Fibroblast of lung (primary cell): ENCODE data around the gene SAFB2. TPM values are rescaled to one million over a fixed set of nuclear protein-coding genes. Genes with fewer than 3 reads are reported as not detected.

Source experiments
- DNase-seq, 2 donors: peaks; one replicate each; pipeline versions ENCODE4 v3.0.0 to v3.0.0-alpha.2; 2010; ENCODE audit warnings: low read depth in 2 of 2
- H2AFZ ChIP-seq: 2 replicates; pipeline ENCODE4 v1.5.1; 2012; ENCODE audit warnings: low read length, control low read depth, inconsistent platforms
- H3K27ac ChIP-seq: 2 replicates; pipeline ENCODE4 v1.5.1; 2011; ENCODE audit warnings: low read length, control low read depth; ENCODE audit not compliant: insufficient read depth
- H3K27me3 ChIP-seq: 2 replicates; pipeline ENCODE4 v1.5.1; 2011; ENCODE audit warnings: mild to moderate bottlenecking, low read length; ENCODE audit not compliant: control insufficient read depth, insufficient read depth
- H3K36me3 ChIP-seq: 2 replicates; pipeline ENCODE4 v1.5.1; 2011; ENCODE audit warnings: low read length; ENCODE audit not compliant: control insufficient read depth, insufficient read depth
- H3K4me1 ChIP-seq: 2 replicates; pipeline ENCODE4 v1.5.1; 2011; ENCODE audit warnings: low read length; ENCODE audit not compliant: control insufficient read depth, insufficient read depth; ENCODE audit errors: extremely low read depth
- H3K4me2 ChIP-seq: 2 replicates; pipeline ENCODE4 v1.5.1; 2011; ENCODE audit warnings: low read length, control low read depth; ENCODE audit not compliant: insufficient read depth; ENCODE audit errors: extremely low read depth
- H3K4me3 ChIP-seq, 4 experiments: fragments of 200-600 bp in 1 of 4; sonication (generic) in 1 of 4; replicated peaks in 1 of 4; 2 replicates each; pipeline ENCODE4 v1.5.1; 2011 to 2016; ENCODE audit warnings: low read length in 4 of 4, low read depth in 3 of 4, mild to moderate bottlenecking in 3 of 4, control low read depth in 2 of 4, inconsistent platforms in 1 of 4, mixed read lengths in 1 of 4; ENCODE audit not compliant: insufficient read depth in 1 of 4; ENCODE audit errors: control extremely low read depth in 1 of 4
- H3K79me2 ChIP-seq: 2 replicates; pipeline ENCODE4 v1.5.1; 2012; ENCODE audit warnings: mild to moderate bottlenecking, low read length, inconsistent platforms; ENCODE audit not compliant: control insufficient read depth, insufficient read depth
- H3K9ac ChIP-seq: 2 replicates; pipeline ENCODE4 v1.5.1; 2011; ENCODE audit warnings: mild to moderate bottlenecking, low read length, control low read depth; ENCODE audit not compliant: insufficient read depth
- H3K9me3 ChIP-seq: 2 replicates; pipeline ENCODE4 v1.5.1; 2012; ENCODE audit warnings: low read depth, low read length; ENCODE audit not compliant: control insufficient read depth, insufficient read depth
- H4K20me1 ChIP-seq: 2 replicates; pipeline ENCODE4 v1.5.1; 2011; ENCODE audit warnings: low read length; ENCODE audit not compliant: control insufficient read depth, insufficient read depth; ENCODE audit errors: extremely low read depth
- EZH2 ChIP-seq: IDR thresholded peaks from 2 replicates; pipeline ENCODE4 v1.5.1; 2012; ENCODE audit warnings: low read length, control low read depth, mild to moderate bottlenecking; ENCODE audit errors: missing control alignments
- polyA plus RNA-seq, 2 donors: library from polyadenylated mRNA; depleted of rRNA in 1 of 2; stranded (reverse) in 1 of 2; unstranded in 1 of 2; fragments of >200 nt; gene quantifications; 2 replicates each; pipeline ENCODE4 v1.2.1, GENCODE V29; 2011 to 2012; ENCODE audit warnings: missing spikeins in 1 of 2
- total RNA-seq: library from RNA; depleted of rRNA; stranded (reverse); fragments of >200 nt; gene quantifications from 2 replicates; pipeline ENCODE4 v1.2.1, GENCODE V29; 2014
- TF ChIP-seq, protein P1 (sequence below), 2 donors: IDR thresholded peaks in 1 of 2; conservative IDR thresholded peaks in 1 of 2; 1 replicate in 1 of 2; 2 replicates in 1 of 2; pipeline ENCODE4 v1.5.1; 2011 to 2012; ENCODE audit warnings: low read length in 2 of 2, control low read depth in 1 of 2, inconsistent platforms in 1 of 2, low read depth in 1 of 2, mild to moderate bottlenecking in 1 of 2

SAFB2 gene
- total and polyA plus RNA-seq, 2 donors (not counting 1 experiment from before 2014, with no cell fraction given) = 16.9 to 35.8 TPM

DNA sequence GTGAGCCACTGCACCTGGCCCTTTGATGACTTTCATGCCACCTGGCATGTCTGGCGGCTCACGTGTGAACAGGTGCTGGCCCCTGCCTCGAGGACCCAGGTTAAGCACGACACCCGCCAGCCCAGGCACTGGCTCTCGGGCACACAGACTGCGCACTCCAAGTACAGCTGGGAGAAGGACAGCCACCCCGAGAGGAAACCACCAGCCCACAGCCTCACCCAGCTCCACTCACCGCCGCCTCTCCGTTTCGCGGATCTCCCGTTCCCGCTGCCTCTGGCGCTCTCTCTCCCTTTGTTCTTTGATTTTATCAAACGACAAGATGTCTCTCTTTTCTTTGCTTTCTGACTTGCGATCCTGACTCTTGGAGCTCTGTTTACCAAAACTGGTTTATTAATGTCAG is 27.4 kb downstream of the SAFB2 start:
- Histone ChIP-seq H3K79me2 (no peaks in the 10 kb centered on the region), H3K4me3 (no peak overlapping the region), H3K4me1 (no peaks in the 10 kb centered on the region), H2AFZ (no peak overlapping the region), H3K4me2 (no peak overlapping the region), H3K27ac (no peak overlapping the region), H3K27me3 (no peaks in the 10 kb centered on the region), H3K9ac (no peak overlapping the region), H4K20me1 (no peaks in the 10 kb centered on the region), H3K9me3 (no peaks in the 10 kb centered on the region), H3K36me3 (peaks cover 36% of the 10 kb centered on the region)
- no peak for DNase-seq
- no peak for TF ChIP-seq EZH2
- TF ChIP-seq, protein P1, sequence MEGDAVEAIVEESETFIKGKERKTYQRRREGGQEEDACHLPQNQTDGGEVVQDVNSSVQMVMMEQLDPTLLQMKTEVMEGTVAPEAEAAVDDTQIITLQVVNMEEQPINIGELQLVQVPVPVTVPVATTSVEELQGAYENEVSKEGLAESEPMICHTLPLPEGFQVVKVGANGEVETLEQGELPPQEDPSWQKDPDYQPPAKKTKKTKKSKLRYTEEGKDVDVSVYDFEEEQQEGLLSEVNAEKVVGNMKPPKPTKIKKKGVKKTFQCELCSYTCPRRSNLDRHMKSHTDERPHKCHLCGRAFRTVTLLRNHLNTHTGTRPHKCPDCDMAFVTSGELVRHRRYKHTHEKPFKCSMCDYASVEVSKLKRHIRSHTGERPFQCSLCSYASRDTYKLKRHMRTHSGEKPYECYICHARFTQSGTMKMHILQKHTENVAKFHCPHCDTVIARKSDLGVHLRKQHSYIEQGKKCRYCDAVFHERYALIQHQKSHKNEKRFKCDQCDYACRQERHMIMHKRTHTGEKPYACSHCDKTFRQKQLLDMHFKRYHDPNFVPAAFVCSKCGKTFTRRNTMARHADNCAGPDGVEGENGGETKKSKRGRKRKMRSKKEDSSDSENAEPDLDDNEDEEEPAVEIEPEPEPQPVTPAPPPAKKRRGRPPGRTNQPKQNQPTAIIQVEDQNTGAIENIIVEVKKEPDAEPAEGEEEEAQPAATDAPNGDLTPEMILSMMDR (conservative IDR thresholded peaks at IDR 0.05 in 1 of 2, IDR thresholded peaks at IDR 0.05 in 1 of 2; ENCODE audit: low read depth in 1 of 2, low read length in 2 of 2) = no peak

DNA sequence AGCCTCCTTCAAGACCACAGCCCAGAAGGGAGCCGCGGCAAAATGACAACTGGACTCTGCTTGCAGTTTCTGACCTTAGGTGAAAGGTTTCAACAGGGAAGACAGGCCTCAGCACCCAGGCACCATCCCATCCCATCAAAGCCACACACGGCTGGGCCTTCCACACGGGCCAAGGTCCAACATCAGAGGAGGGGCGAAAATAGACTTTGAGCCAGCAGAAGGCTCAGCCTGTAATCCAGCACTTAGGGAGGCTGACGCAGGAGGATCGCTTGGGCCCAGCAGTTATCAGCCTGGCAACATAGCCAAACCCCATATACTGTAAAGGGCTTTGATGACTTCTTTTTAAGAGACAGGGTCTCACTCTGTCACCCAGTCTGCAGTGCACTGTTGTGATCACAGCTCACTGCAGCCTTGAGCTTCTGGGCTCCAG is 28.0 kb downstream of the SAFB2 start:
- peaks cover 35% of the 10 kb centered on the region for H3K36me3 ChIP-seq
- TF ChIP-seq, protein P1 (conservative IDR thresholded peaks at IDR 0.05 in 1 of 2, IDR thresholded peaks at IDR 0.05 in 1 of 2; ENCODE audit: low read depth in 1 of 2, low read length in 2 of 2) = no peak
- no peak for TF ChIP-seq EZH2
- H3K4me3 ChIP-seq = no peak overlapping the region
- H3K9me3 ChIP-seq = no peaks in the 10 kb centered on the region
- no peaks in the 10 kb centered on the region for H3K79me2 ChIP-seq
- H3K9ac ChIP-seq = no peak overlapping the region
- no peaks in the 10 kb centered on the region for H3K4me1 ChIP-seq
- no peak overlapping the region for H3K27ac ChIP-seq
- H3K27me3 ChIP-seq = no peaks in the 10 kb centered on the region
- no peak for DNase-seq
- H4K20me1 ChIP-seq = no peaks in the 10 kb centered on the region
- H3K4me2 ChIP-seq = no peak overlapping the region
- H2AFZ ChIP-seq = no peak overlapping the region

DNA sequence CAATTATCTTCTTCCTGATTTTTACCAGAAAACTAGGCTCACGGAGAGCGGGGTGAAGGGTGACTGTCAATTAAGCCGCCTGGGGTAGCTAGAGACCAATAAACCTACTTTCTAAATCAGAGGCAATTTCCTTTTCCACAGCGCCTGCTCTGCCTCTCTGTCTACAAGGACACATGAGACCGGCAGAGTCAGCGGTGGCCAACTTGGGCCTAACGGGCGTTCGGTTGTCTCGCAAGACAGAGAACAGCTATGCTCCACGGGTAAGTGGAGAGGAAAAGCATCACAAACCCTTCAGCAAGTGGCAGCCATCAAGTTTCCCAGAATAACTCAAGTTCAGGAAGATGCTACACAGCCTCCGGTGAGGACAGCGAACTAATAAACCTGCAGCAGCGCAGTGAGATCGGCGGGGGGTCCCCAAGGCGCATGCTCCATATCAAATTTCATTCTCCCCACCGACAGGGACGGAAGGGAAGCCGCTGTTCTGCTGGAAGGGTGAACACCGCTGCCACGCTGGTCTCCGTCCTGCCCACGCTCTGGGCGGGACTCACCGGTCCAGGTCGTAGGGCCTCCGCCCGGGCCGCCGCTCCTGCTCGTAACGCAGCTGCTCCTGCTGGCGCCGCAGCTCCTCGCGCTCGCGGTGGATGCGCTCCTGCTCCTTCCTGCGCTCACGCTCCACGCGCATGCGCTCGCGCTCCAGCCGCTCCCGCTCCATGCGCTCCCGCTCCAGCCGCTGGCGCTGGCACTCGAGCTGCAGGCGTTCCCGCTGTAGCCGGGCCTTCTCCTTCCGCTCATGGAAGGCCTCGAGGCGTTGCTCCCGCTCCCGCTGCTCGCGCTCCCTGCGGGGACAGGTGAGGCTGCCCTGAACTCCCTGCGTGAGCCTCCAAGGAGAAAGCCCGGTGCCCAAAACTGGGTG is 29.0 kb downstream of the SAFB2 start:
- no peak for TF ChIP-seq EZH2
- TF ChIP-seq, protein P1 (conservative IDR thresholded peaks at IDR 0.05 in 1 of 2, IDR thresholded peaks at IDR 0.05 in 1 of 2; ENCODE audit: low read depth in 1 of 2, low read length in 2 of 2) = no peak

More for the DNA sequence above, 29.0 kb downstream of the SAFB2 start:
- no peaks in the 10 kb centered on the region for H3K9me3 ChIP-seq
- no peak for DNase-seq
- no peak overlapping the region for H2AFZ ChIP-seq
- no peak overlapping the region for H3K27ac ChIP-seq
- H3K4me3 ChIP-seq = no peak overlapping the region
- H3K36me3 ChIP-seq = peaks cover 31% of the 10 kb centered on the region
- H3K79me2 ChIP-seq = no peaks in the 10 kb centered on the region
- no peaks in the 10 kb centered on the region for H3K27me3 ChIP-seq
- no peak overlapping the region for H3K9ac ChIP-seq
- no peaks in the 10 kb centered on the region for H3K4me1 ChIP-seq
- no peaks in the 10 kb centered on the region for H4K20me1 ChIP-seq
- no peak overlapping the region for H3K4me2 ChIP-seq
